Stimulated activated CD4-positive, alpha-beta T cell treated with anti-CD3 and anti-CD28 coated beads, Interleukin-4, amount 100 ng/mL, for 1 hour (primary cell): Measurements from ENCODE around the gene BRF1.
"Not testable (repeated sequence)": the region's sequence is repeated elsewhere in the genome, so short reads cannot be mapped to it uniquely, and the experiment has no call there.

Experiments used
- DNase-seq: peaks from one replicate; pipeline ENCODE4 v3.0.0-alpha.2; 2020

BRF1 gene

GRCh38 chr14:105300542-105301102, at the start of gene BRF1:
Gene BRF1, minus strand, starts transcription at chr14:105301001. Its CDS starts 372 bp downstream, at chr14:105300629.
- peak; percentile 99 for DNase-seq

DNA sequence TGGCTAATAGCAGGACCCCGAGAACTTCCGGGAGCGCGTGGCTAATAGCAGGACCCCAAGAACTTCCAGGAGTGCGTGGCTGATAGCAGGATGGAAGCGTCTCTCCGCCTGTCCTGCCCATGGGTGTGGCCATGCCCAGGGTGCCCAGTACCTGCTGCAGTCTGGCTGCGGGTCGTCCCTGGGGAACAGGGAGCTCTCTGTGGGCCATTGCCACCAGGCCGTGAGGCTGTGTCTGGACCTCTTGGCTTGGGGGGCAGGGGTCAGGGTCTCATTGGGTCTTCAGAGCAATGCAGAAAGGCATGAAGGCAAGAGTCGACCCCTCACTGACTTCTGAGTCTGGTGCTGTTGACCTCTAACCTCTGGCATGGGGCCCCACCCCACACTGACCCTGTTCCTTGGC, 49.2 kb upstream of the BRF1 start:
- DNase-seq: no peak

DNA sequence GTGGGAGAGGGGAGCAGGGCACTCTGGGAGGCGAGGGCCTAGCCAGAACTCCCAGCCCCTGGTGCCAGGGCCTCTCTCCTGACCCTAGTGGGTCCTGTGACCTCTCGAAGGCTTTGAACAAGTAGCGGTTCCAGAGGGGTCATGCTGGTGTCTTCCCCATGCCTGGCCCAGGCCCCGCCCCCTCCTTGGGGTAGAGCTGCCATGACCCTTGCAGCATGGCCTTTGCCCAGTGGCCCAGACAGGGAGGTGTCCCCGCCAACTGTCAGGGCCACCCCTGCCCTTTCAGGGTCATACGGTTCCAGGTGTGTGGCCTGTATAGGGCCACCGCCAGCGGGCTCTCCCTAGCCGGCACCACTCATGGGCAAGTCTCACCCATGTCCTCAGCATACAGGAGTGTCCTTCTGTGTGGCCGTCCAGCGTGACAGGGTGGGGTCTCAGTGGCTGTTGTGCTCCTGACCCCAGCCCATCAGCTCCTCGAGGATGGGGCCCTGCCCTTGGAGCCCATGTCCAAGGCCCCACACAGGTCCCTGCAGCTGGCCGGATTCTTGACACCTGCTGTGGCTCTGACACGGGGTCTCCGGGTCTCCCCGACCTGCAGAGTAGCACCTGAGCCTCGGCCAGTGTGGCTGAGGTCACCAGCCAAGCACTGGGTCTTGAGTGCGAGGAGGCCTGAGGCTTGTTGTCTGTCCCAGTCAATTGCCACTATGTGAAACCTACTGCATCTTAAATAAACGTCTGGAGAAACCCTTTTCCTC, 48.3 kb upstream of the BRF1 start:
- no peak for DNase-seq

GRCh38 chr14:105348169-105348944, 47.6 kb upstream of the BRF1 start:
- DNase-seq: no peak

DNA sequence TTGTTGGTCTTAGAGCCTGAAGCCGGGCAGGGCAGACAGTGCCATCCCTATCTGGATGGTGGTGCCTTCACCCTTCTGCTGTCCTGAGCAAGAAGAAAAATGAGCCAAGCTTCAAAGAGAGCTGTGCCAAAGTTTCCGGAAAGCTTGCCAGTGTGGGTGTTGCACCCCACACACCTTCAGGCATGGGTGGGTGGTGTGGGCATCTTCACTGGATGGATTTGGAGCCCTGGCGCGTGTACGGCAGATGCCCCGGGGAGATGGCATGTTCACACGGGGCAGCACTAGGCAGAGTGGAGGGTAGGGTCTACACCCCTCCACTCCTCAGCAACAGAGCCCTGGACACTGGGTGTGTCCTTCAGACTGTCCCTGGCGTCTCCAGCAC, 46.8 kb upstream of the BRF1 start:
- no peak for DNase-seq

GRCh38 chr14:105346876-105347586, 46.2 kb upstream of the BRF1 start:
- DNase-seq: no peak

DNA sequence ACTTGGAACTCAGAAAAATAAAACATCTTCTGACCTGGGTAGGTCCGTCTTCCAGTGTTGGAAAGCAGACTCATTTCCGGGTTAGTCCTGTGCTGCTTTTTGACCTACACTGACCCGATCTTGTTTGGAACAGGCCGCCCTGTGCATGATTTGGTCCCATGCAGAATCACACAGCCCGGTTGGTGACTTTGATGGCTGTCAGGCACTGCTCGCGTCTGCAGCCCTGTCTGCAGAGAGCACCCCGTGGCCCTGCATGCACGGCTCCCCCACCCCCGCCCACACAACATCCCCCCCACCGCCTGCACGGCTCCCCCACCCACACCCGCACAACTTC, 45.4 kb upstream of the BRF1 start:
- no peak for DNase-seq

GRCh38 chr14:105343194-105343593, 42.4 kb upstream of the BRF1 start:
- DNase-seq: no peak

GRCh38 chr14:105340821-105341733, 40.3 kb upstream of the BRF1 start:
- DNase-seq: no peak

DNA sequence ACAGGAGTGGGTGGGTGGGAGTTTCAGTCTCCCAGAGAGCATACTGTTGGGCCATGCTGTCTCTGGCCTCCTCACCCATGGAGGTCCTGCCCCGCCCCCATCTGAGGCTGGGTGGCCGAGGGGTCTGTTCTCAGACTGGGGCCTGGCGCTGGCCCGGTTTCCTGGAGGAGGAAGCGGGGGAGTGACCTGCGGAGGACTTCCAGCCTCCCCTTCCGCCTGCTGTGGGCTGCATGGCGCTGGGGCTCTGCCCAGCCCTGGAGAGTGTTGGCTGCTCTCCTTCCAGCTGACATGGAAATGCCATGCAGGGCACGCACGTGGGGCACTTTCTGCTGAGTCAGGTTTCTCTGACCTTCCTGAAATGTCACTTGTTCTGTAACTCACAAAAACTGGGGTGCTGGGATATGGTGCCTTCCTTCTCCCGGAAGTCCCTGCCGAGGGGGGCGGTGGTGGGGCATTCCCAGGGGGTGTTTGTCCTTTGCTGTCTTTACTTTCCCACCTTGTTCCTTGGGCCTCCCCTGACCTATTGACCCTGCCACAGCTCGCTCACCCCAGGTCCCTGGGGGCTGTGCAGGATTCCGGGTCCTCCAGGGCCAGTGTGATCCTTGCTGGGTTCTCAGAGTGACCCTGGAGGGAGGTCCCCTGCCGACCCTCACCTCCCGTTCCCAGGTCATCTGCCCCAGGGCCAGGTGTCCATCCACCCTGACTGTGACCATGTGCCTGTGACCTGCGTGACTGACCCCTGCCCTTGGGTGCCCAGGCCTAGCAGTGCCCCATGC, 37.4 kb upstream of the BRF1 start:
- DNase-seq: no peak

GRCh38 chr14:105337433-105337832, 36.6 kb upstream of the BRF1 start:
- DNase-seq: no peak

GRCh38 chr14:105336477-105337287, 35.9 kb upstream of the BRF1 start:
- no peak for DNase-seq

- DNase-seq: no peak
These were observed 35.1 kb upstream of the BRF1 start for GRCh38 chr14:105335735-105336476.

GRCh38 chr14:105335231-105335542, 34.4 kb upstream of the BRF1 start:
- not testable (repeated sequence) for DNase-seq

DNA sequence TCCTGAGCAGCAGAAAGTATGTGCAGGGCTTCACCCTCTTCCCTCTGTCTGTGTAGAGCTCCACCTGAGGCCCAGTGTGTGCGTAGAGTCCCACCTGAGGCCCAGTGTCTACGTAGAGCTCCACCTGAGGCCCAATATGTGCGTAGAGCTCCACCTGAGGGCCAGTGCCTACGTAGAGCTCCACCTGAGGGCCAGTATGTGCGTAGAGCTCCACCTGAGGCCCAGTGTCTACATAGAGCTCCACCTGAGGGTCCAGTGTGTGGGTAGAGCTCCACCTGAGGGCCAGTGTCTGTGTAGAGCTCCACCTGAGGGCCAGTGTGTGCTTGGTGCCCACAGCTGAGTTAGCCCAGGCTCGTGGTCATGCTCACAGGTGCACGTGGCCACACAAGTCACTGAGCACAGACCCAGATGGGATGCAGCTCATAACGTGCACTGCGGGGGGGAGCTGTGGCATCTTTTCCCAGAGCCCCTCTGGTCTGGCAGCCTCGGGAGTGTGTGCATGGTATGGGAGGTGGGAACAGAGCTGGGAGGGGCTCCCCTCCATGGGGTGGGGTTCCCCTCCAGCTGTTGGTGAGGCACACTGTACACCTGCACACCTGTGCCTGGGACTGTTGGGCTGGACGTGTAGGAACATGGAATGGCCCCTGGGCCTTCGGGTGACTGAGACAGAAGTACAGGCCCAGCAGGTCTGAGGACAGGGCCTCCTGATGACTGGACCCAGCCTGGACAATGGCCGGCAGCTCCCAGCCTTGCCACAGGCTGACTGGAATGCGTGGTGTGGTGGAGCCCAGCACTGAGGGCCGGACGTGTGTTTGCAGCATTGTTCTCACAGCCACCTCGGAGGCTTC, 33.8 kb upstream of the BRF1 start:
- DNase-seq: no peak

DNA sequence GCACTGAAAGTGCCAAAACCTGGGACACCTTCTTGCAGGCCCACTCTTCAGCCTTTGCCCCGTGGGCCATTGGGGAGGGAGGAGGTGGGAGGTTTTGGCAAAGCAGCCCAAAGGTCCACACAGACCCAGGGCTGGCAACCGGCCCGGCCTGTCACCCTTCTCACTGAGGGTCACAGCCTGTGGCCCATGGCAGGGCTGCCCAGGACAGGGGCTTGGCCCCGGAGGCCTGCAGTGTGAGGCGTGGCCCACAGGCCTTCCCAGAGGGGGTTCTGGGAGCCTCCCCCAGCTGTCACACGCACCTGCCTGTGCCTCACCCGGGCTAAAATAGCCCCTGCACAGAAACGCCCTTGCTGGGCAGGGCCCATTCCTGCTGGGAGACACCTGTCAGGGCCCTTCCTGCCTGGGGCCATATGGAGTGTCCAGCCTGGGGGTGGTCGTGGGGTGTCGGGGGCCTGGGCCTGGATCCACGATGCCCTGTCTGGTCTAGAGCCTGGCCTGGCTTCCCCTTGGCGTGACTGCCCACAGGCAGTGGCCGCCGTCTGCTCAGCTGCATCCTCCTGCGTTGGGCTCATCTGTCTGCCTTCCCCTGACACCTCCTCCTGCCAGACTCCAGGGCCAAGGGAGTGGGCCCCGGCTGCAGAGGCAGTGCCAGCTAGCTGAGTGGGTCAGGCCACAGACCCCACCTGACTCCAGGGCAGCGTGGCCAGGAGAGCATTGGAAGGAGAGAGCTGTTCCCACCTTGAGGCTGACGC, 33.0 kb upstream of the BRF1 start:
- DNase-seq: no peak

DNA sequence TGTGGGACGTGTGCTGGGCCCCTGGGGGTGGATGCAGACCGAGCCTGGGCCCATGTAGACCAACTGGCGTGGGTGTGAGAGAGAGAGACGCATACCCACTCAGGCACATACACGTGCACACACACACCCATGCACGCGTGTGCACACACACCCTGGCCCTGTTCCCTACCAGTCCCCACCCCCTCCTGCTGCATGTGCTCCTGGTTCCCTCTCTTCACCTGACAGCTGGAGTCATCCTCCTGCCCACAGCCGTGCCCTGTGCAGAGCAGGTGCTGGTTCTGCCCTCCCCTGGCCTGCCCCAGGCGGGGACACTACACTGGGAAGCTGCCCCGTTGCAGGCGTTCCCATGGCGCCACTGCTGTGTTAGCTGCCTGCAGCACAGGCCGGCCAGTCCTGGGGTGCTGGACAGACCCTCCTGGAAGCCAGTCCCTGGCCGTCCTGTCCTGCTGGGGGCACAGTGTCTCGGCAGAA, 32.3 kb upstream of the BRF1 start:
- DNase-seq: no peak

DNA sequence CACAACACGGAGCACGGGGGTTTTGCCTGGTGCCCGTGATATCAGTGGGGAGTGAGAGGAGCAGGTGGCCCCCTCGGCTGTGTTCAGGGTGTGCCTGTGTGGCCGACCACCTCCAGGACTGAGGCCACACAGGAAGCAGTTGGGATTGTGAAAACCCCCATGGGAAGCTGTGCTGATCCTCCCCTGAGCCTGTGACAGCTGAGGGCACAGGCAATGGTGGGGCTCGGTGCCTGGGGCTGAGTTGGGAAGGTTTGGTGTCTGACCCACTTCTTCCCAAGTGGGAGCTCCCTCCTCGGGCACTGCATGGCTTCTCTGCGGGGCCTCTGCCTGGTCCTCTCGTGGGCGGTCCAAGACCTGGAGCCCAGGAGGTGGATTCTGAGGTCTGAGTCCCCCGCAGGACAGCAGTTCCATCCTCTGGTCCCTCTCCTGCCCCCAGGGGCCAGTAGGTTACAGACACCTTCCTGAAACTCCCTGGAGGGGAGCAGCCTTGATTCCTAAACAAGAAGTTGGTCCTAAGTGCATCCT, 31.6 kb upstream of the BRF1 start:
- DNase-seq: no peak
